Activated T-cell treated with anti-CD3 and anti-CD28 coated beads, Interleukin-2, amount 50 U/mL, for 72 hours (primary cell): ENCODE data around the gene EIF4G1. TPM values are rescaled to one million over a fixed set of nuclear protein-coding genes. Genes with fewer than 3 reads are reported as not detected.

Source experiments
- ATAC-seq, 2 donors: fragments of 150-1000 bp; cut with Tn5 transposase; replicated peaks in 1 of 2; 2 replicates each; pipeline ENCODE4 v1.10.0; 2021; ENCODE audit warnings: moderate library complexity in 2 of 2, mild to moderate bottlenecking in 1 of 2
- DNase-seq, 2 donors: peaks; one replicate each; pipeline ENCODE4 v3.0.0; 2021 to 2022; ENCODE audit warnings: mixed read lengths in 1 of 2
- H3K27ac Mint-ChIP-seq: one replicate; pipeline ENCODE4 v1.8.0; 2022; ENCODE audit warnings: mild to moderate bottlenecking, moderate library complexity, mixed read lengths
- H3K27me3 Mint-ChIP-seq: one replicate; pipeline ENCODE4 v1.8.0; 2022; ENCODE audit warnings: low read depth, mixed read lengths
- H3K36me3 Mint-ChIP-seq, 2 donors: one replicate each; pipeline ENCODE4 v1.8.0; 2022; ENCODE audit warnings: mixed read lengths in 2 of 2, mild to moderate bottlenecking in 1 of 2; ENCODE audit not compliant: insufficient read depth in 2 of 2
- H3K4me1 Mint-ChIP-seq: one replicate; pipeline ENCODE4 v1.8.0; 2022; ENCODE audit warnings: low read depth, mixed read lengths
- H3K4me3 Mint-ChIP-seq, 2 donors: one replicate each; pipeline ENCODE4 v1.8.0; 2022; ENCODE audit warnings: mild to moderate bottlenecking in 2 of 2, mixed read lengths in 2 of 2, moderate library complexity in 2 of 2
- H3K9me3 Mint-ChIP-seq, 2 donors: one replicate each; pipeline ENCODE4 v1.8.0; 2022; ENCODE audit warnings: mixed read lengths in 2 of 2
- total RNA-seq, 2 donors: library from RNA; stranded (reverse); gene quantifications; one replicate each; pipeline ENCODE4 v1.2.3, GENCODE V29; 2022

Gene EIF4G1
- total RNA-seq, 2 donors from 2014 or later, result 274 to 305 TPM

GRCh38 chr3:184341925-184342324 is 27.5 kb downstream of the EIF4G1 start:
- Mint-ChIP-seq H3K4me3 (no peak overlapping the region), H3K9me3 (no peaks in the 10 kb centered on the region), H3K27me3 (no peaks in the 10 kb centered on the region), H3K4me1 (peaks cover 15% of the 10 kb centered on the region), H3K36me3 (peaks cover 0 to 1% of the 10 kb centered on the region in 2 donors), H3K27ac (no peak overlapping the region)
- no peak for ATAC-seq
- no peak for DNase-seq

GRCh38 chr3:184343200-184343876 is 28.9 kb downstream of the EIF4G1 start:
- ATAC-seq, result no peak
- Mint-ChIP-seq H3K4me1 (peaks cover 5% of the 10 kb centered on the region), H3K4me3 (no peak overlapping the region), H3K9me3 (no peaks in the 10 kb centered on the region), H3K36me3 (peaks cover 0 to 1% of the 10 kb centered on the region in 2 donors), H3K27ac (no peak overlapping the region), H3K27me3 (no peaks in the 10 kb centered on the region)
- no peak for DNase-seq

GRCh38 chr3:184344579-184345316 is 30.3 kb downstream of the EIF4G1 start:
- Mint-ChIP-seq H3K9me3 (no peaks in the 10 kb centered on the region), H3K27ac (no peak overlapping the region), H3K4me3 (no peak overlapping the region), H3K4me1 (peaks cover 5% of the 10 kb centered on the region), H3K36me3 (peaks cover 0 to 1% of the 10 kb centered on the region in 2 donors), H3K27me3 (no peaks in the 10 kb centered on the region)
- no peak for DNase-seq
- no peak for ATAC-seq

- peak in 1 of 2 donors; percentile 29 for ATAC-seq
- H3K27me3 Mint-ChIP-seq, result no peaks in the 10 kb centered on the region
- H3K9me3 Mint-ChIP-seq, result no peaks in the 10 kb centered on the region
- peaks cover 5% of the 10 kb centered on the region for H3K4me1 Mint-ChIP-seq
- H3K36me3 Mint-ChIP-seq, result peaks cover 0 to 1% of the 10 kb centered on the region in 2 donors
- H3K27ac Mint-ChIP-seq, result no peak overlapping the region
- no peak overlapping the region for H3K4me3 Mint-ChIP-seq
- DNase-seq, result no peak
Measured at GRCh38 chr3:184345317-184346144, 31.1 kb downstream of the EIF4G1 start.

- Mint-ChIP-seq H3K27me3 (no peaks in the 10 kb centered on the region), H3K4me3 (no peak overlapping the region), H3K27ac (no peak overlapping the region), H3K36me3 (peaks cover 0 to 1% of the 10 kb centered on the region in 2 donors), H3K4me1 (peaks cover 5% of the 10 kb centered on the region), H3K9me3 (no peaks in the 10 kb centered on the region)
- ATAC-seq, result no peak
- DNase-seq, result no peak
Measured at GRCh38 chr3:184346480-184347190, 32.2 kb downstream of the EIF4G1 start.

- H3K9me3 Mint-ChIP-seq, result no peaks in the 10 kb centered on the region
- H3K4me1 Mint-ChIP-seq, result peaks cover 5% of the 10 kb centered on the region
- no peak overlapping the region for H3K27ac Mint-ChIP-seq
- no peak overlapping the region for H3K4me3 Mint-ChIP-seq
- ATAC-seq (no peak), DNase-seq (no peak)
- H3K36me3 Mint-ChIP-seq, result peaks cover 0 to 1% of the 10 kb centered on the region in 2 donors
- no peaks in the 10 kb centered on the region for H3K27me3 Mint-ChIP-seq
Measured at GRCh38 chr3:184347321-184348056, 33.1 kb downstream of the EIF4G1 start.

- ATAC-seq (no peak), DNase-seq (no peak)
- H3K4me1 Mint-ChIP-seq, result peaks cover 5% of the 10 kb centered on the region
- H3K27me3 Mint-ChIP-seq, result no peaks in the 10 kb centered on the region
- no peaks in the 10 kb centered on the region for H3K9me3 Mint-ChIP-seq
- no peak overlapping the region for H3K27ac Mint-ChIP-seq
- peaks cover 0 to 1% of the 10 kb centered on the region in 2 donors for H3K36me3 Mint-ChIP-seq
- H3K4me3 Mint-ChIP-seq, result no peak overlapping the region
Measured at GRCh38 chr3:184348057-184348382, 33.6 kb downstream of the EIF4G1 start.

GRCh38 chr3:184349563-184350470 is 35.4 kb downstream of the EIF4G1 start:
- Mint-ChIP-seq H3K27ac (peak overlapping the region; percentile 25), H3K27me3 (no peaks in the 10 kb centered on the region), H3K4me3 (no peak overlapping the region), H3K9me3 (no peaks in the 10 kb centered on the region), H3K36me3 (peaks cover 0 to 1% of the 10 kb centered on the region in 2 donors), H3K4me1 (peaks cover 5% of the 10 kb centered on the region)
- DNase-seq (no peak), ATAC-seq (no peak)

GRCh38 chr3:184350618-184351017 is 36.2 kb downstream of the EIF4G1 start:
- H3K4me1 Mint-ChIP-seq, result peaks cover 5% of the 10 kb centered on the region
- ATAC-seq (no peak), DNase-seq (no peak)
- H3K4me3 Mint-ChIP-seq, result no peak overlapping the region
- no peaks in the 10 kb centered on the region for H3K27me3 Mint-ChIP-seq
- no peaks in the 10 kb centered on the region for H3K36me3 Mint-ChIP-seq
- no peak overlapping the region for H3K27ac Mint-ChIP-seq
- H3K9me3 Mint-ChIP-seq, result no peaks in the 10 kb centered on the region

- H3K9me3 Mint-ChIP-seq, result no peaks in the 10 kb centered on the region
- no peak overlapping the region for H3K27ac Mint-ChIP-seq
- DNase-seq (no peak), ATAC-seq (no peak)
- no peaks in the 10 kb centered on the region for H3K36me3 Mint-ChIP-seq
- no peaks in the 10 kb centered on the region for H3K27me3 Mint-ChIP-seq
- H3K4me1 Mint-ChIP-seq, result peaks cover 5% of the 10 kb centered on the region
- no peak overlapping the region for H3K4me3 Mint-ChIP-seq
Measured at GRCh38 chr3:184351511-184352148, 37.2 kb downstream of the EIF4G1 start.

GRCh38 chr3:184352149-184352785 is 37.9 kb downstream of the EIF4G1 start:
- no peak overlapping the region for H3K27ac Mint-ChIP-seq

More at GRCh38 chr3:184352149-184352785, 37.9 kb downstream of the EIF4G1 start:
- Mint-ChIP-seq H3K27me3 (no peaks in the 10 kb centered on the region), H3K36me3 (no peaks in the 10 kb centered on the region), H3K4me1 (peaks cover 5% of the 10 kb centered on the region), H3K9me3 (no peaks in the 10 kb centered on the region), H3K4me3 (no peak overlapping the region)
- no peak for DNase-seq
- ATAC-seq, result no peak
